Neuron (in vitro differentiated cells): Measurements from ENCODE around the gene ITIH1.
"Not testable (repeated sequence)": the region's sequence is repeated elsewhere in the genome, so short reads cannot be mapped to it uniquely, and the experiment has no call there.

Source experiments
- H2AFZ ChIP-seq: one replicate; pipeline ENCODE4 v1.6.1; 2013; ENCODE audit warnings: low read depth, mild to moderate bottlenecking, inconsistent platforms, low read length, moderate library complexity
- H3K27me3 ChIP-seq: one replicate; pipeline ENCODE4 v1.6.1; 2013; ENCODE audit warnings: low read length; ENCODE audit not compliant: insufficient read depth
- H3K36me3 ChIP-seq: one replicate; pipeline ENCODE4 v1.6.1; 2013; ENCODE audit warnings: low read length; ENCODE audit not compliant: insufficient read depth
- H3K4me1 ChIP-seq: one replicate; pipeline ENCODE4 v1.6.1; 2013; ENCODE audit warnings: low read length; ENCODE audit not compliant: insufficient read depth
- H3K4me3 ChIP-seq: 2 replicates; pipeline ENCODE4 v1.5.1; 2013; ENCODE audit warnings: mild to moderate bottlenecking, low read length, moderate library complexity
- H3K9me3 ChIP-seq: one replicate; pipeline ENCODE4 v1.6.1; 2013; ENCODE audit warnings: low read length

The ITIH1 gene, protein sequence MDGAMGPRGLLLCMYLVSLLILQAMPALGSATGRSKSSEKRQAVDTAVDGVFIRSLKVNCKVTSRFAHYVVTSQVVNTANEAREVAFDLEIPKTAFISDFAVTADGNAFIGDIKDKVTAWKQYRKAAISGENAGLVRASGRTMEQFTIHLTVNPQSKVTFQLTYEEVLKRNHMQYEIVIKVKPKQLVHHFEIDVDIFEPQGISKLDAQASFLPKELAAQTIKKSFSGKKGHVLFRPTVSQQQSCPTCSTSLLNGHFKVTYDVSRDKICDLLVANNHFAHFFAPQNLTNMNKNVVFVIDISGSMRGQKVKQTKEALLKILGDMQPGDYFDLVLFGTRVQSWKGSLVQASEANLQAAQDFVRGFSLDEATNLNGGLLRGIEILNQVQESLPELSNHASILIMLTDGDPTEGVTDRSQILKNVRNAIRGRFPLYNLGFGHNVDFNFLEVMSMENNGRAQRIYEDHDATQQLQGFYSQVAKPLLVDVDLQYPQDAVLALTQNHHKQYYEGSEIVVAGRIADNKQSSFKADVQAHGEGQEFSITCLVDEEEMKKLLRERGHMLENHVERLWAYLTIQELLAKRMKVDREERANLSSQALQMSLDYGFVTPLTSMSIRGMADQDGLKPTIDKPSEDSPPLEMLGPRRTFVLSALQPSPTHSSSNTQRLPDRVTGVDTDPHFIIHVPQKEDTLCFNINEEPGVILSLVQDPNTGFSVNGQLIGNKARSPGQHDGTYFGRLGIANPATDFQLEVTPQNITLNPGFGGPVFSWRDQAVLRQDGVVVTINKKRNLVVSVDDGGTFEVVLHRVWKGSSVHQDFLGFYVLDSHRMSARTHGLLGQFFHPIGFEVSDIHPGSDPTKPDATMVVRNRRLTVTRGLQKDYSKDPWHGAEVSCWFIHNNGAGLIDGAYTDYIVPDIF

GRCh38 chr3:52777127-52777958 is at the start of gene ITIH1:
Gene ITIH1, plus strand, starts transcription at chr3:52777599. Its CDS starts 17 bp downstream, at chr3:52777616.
- H3K4me1 ChIP-seq: no peaks in the 10 kb centered on the region
- no peak within 1 kb of the TSS for H2AFZ ChIP-seq
- no peaks in the 10 kb centered on the region for H3K9me3 ChIP-seq
- no peak within 1 kb of the TSS for H3K4me3 ChIP-seq
- H3K36me3 ChIP-seq: no peaks in the 10 kb centered on the region
- H3K27me3 ChIP-seq: peaks cover 2% of the 10 kb centered on the region

GRCh38 chr3:52728753-52729152 is 48.6 kb upstream of the ITIH1 start:
- not testable (repeated sequence) for H3K27me3 ChIP-seq, H3K4me3 ChIP-seq, H3K4me1 ChIP-seq, H2AFZ ChIP-seq
- Histone ChIP-seq H3K9me3 (peaks cover 29% of the 10 kb centered on the region), H3K36me3 (peaks cover 43% of the 10 kb centered on the region)

- Histone ChIP-seq H2AFZ (no peak overlapping the region), H3K9me3 (peaks cover 36% of the 10 kb centered on the region), H3K27me3 (no peaks in the 10 kb centered on the region), H3K4me1 (no peaks in the 10 kb centered on the region), H3K36me3 (peaks cover 61% of the 10 kb centered on the region), H3K4me3 (no peak overlapping the region)
These were observed 46.7 kb upstream of the ITIH1 start for GRCh38 chr3:52730681-52731080.

GRCh38 chr3:52731590-52731989 is 45.8 kb upstream of the ITIH1 start:
- peaks cover 36% of the 10 kb centered on the region for H3K9me3 ChIP-seq
- no peak overlapping the region for H2AFZ ChIP-seq

GRCh38 chr3:52733256-52733891 is 44.0 kb upstream of the ITIH1 start:
- H3K4me3 ChIP-seq: no peak overlapping the region
- H3K27me3 ChIP-seq: no peaks in the 10 kb centered on the region
- peaks cover 79% of the 10 kb centered on the region for H3K36me3 ChIP-seq
- no peak overlapping the region for H2AFZ ChIP-seq
- H3K9me3 ChIP-seq: peaks cover 36% of the 10 kb centered on the region
- H3K4me1 ChIP-seq: no peaks in the 10 kb centered on the region

More at GRCh38 chr3:52731590-52731989, 45.8 kb upstream of the ITIH1 start:
- H3K4me3 ChIP-seq: no peak overlapping the region
- H3K4me1 ChIP-seq: no peaks in the 10 kb centered on the region
- peaks cover 68% of the 10 kb centered on the region for H3K36me3 ChIP-seq
- no peaks in the 10 kb centered on the region for H3K27me3 ChIP-seq

GRCh38 chr3:52739730-52740129 is 37.7 kb upstream of the ITIH1 start:
- H3K9me3 ChIP-seq: peaks cover 9% of the 10 kb centered on the region
- H3K4me3 ChIP-seq: no peak overlapping the region
- H3K36me3 ChIP-seq: peaks cover 84% of the 10 kb centered on the region
- H3K4me1 ChIP-seq: no peaks in the 10 kb centered on the region
- no peak overlapping the region for H2AFZ ChIP-seq
- no peaks in the 10 kb centered on the region for H3K27me3 ChIP-seq

DNA sequence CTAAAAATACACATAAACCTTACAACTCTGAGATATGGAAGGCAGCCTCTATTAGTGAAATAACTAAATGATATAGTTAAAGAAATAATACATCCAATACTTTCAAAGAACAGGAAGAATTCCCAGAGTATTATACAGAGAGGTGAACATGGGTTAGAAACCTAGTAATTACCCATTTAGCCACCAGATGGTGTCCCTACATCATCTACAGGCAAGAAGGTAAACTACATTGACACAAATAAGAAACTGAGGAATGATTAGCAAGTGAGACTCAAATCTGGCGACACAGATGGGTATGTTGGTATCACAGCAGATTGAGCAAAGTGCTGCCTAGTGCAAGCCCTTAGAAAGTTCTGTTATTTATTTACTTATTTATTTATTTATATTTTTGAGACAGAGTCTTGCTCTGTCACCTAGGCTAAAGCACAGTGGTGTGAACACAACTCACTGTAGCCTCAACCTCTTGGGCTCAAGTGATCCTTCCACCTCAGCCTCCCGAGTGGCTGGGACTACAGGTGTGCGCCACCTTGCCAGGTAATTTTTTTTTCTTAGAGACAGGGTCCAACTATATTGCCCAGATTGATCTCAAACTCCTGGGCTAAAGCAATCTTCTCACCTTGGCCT is 34.9 kb upstream of the ITIH1 start:
- Histone ChIP-seq H3K4me3 (no peak overlapping the region), H3K36me3 (peaks cover 82% of the 10 kb centered on the region), H3K4me1 (no peaks in the 10 kb centered on the region), H3K27me3 (no peaks in the 10 kb centered on the region), H3K9me3 (peaks cover 9% of the 10 kb centered on the region), H2AFZ (no peak overlapping the region)

GRCh38 chr3:52743152-52743551 is 34.2 kb upstream of the ITIH1 start:
- Histone ChIP-seq H3K36me3 (peaks cover 80% of the 10 kb centered on the region), H3K4me3 (no peak overlapping the region), H3K27me3 (no peaks in the 10 kb centered on the region), H2AFZ (no peak overlapping the region), H3K9me3 (peaks cover 9% of the 10 kb centered on the region), H3K4me1 (no peaks in the 10 kb centered on the region)

DNA sequence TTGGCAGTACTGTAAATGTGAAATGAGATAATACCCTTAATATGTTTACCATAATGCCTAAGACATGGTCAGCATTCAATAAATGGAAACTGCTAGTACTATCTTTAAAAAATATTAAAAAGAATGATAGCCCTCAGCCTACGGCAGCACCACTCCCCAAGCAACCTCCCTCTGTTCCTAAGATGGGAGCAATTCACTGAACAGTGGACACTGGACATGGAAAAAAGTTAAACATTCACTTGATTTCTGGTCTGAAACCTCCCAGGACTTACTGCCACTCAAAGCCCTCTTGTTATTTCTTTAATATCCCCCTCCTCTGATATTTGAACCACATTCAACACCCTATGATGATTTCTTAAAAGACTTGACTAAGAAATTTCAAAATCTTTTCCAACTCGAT is 33.7 kb upstream of the ITIH1 start:
- no peaks in the 10 kb centered on the region for H3K27me3 ChIP-seq
- peaks cover 9% of the 10 kb centered on the region for H3K9me3 ChIP-seq
- no peak overlapping the region for H3K4me3 ChIP-seq
- H3K36me3 ChIP-seq: peaks cover 82% of the 10 kb centered on the region
- no peaks in the 10 kb centered on the region for H3K4me1 ChIP-seq
- no peak overlapping the region for H2AFZ ChIP-seq

GRCh38 chr3:52752045-52752660 is 25.2 kb upstream of the ITIH1 start:
- Histone ChIP-seq H3K36me3 (peaks cover 85% of the 10 kb centered on the region), H3K4me3 (no peak overlapping the region), H3K4me1 (no peaks in the 10 kb centered on the region), H2AFZ (no peak overlapping the region), H3K27me3 (no peaks in the 10 kb centered on the region), H3K9me3 (no peaks in the 10 kb centered on the region)

- no peaks in the 10 kb centered on the region for H3K27me3 ChIP-seq
- no peak overlapping the region for H2AFZ ChIP-seq
- no peak overlapping the region for H3K4me3 ChIP-seq
- H3K9me3 ChIP-seq: no peaks in the 10 kb centered on the region
- H3K36me3 ChIP-seq: peaks cover 87% of the 10 kb centered on the region
- H3K4me1 ChIP-seq: no peaks in the 10 kb centered on the region
These were observed 23.0 kb upstream of the ITIH1 start for GRCh38 chr3:52754373-52754772.

DNA sequence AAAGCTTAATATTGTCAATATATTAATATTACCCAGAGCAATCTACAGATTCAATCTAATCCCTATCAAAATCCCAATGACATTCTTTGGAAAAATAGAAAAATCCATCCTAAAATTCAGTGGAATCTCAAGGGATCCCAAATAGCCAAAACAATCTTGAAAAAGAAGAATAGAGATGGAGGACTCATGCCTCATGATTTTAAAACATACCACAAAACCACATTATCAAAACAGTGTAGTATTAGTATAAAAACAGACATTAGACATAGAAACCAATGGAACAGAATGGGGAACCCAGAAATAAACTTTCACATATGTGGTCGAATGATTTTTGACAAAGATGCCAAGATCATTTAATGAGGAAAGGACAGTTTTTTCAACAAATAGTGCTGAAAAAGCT is 21.3 kb upstream of the ITIH1 start:
- Histone ChIP-seq H3K4me1 (no peaks in the 10 kb centered on the region), H3K9me3 (no peaks in the 10 kb centered on the region), H3K36me3 (peaks cover 90% of the 10 kb centered on the region), H2AFZ (no peak overlapping the region), H3K4me3 (no peak overlapping the region), H3K27me3 (no peaks in the 10 kb centered on the region)
